Keratinocyte (primary cell): ENCODE data around the gene PRKCA. TPM values are rescaled to one million over a fixed set of nuclear protein-coding genes. Genes with fewer than 3 reads are reported as not detected.
"Not testable (repeated sequence)": the region's sequence is repeated elsewhere in the genome, so short reads cannot be mapped to it uniquely, and the experiment has no call there.

Experiments
- DNase-seq: peaks from one replicate; pipeline ENCODE4 v3.0.0-alpha.2; 2011; ENCODE audit warnings: low read depth, missing footprints, low spot score
- FAIRE-seq: peaks from 2 replicates; lab custom pipeline; 2011; peaks lifted over from hg19 to GRCh38; lab: Jason Lieb, UNC
- H2AFZ ChIP-seq: 2 replicates; pipeline ENCODE4 v1.6.0; 2012; ENCODE audit warnings: low read length, control low read depth, inconsistent platforms; ENCODE audit not compliant: control insufficient read depth
- H3K27ac ChIP-seq: 2 replicates; pipeline ENCODE4 v1.5.1; 2011; ENCODE audit warnings: low read length; ENCODE audit not compliant: control insufficient read depth, insufficient read depth
- H3K27me3 ChIP-seq: 3 replicates; pipeline ENCODE4 v1.6.0; 2011; ENCODE audit warnings: low read length; ENCODE audit not compliant: control insufficient read depth, insufficient read depth; ENCODE audit errors: extremely low read depth
- H3K36me3 ChIP-seq, 2 experiments: 2 replicates in 1 of 2; 3 replicates in 1 of 2; pipeline ENCODE4 v1.5.1; 2011; ENCODE audit warnings: low read length in 2 of 2, mild to moderate bottlenecking in 1 of 2; ENCODE audit not compliant: control insufficient read depth in 2 of 2, insufficient read depth in 2 of 2; ENCODE audit errors: extremely low read depth in 1 of 2
- H3K4me1 ChIP-seq: 3 replicates; pipeline ENCODE4 v1.5.1; 2011; ENCODE audit warnings: low read length; ENCODE audit not compliant: control insufficient read depth, insufficient read depth; ENCODE audit errors: extremely low read depth
- H3K4me2 ChIP-seq: 3 replicates; pipeline ENCODE4 v1.6.0; 2011; ENCODE audit warnings: low read depth, low read length; ENCODE audit not compliant: control insufficient read depth, insufficient read depth; ENCODE audit errors: extremely low read depth
- H3K4me3 ChIP-seq, 3 experiments: fragments of 200-600 bp in 1 of 3; sonication (generic) in 1 of 3; 2 replicates in 2 of 3; 3 replicates in 1 of 3; pipeline ENCODE4 v1.5.1; 2011 to 2016; ENCODE audit warnings: low read length in 3 of 3, mild to moderate bottlenecking in 3 of 3, control low read depth in 2 of 3, inconsistent platforms in 1 of 3, low read depth in 1 of 3, mixed read lengths in 1 of 3, mixed run types in 1 of 3, moderate library complexity in 1 of 3; ENCODE audit not compliant: control insufficient read depth in 2 of 3, insufficient read depth in 2 of 3; ENCODE audit errors: extremely low read depth in 1 of 3
- H3K79me2 ChIP-seq: 2 replicates; pipeline ENCODE4 v1.6.0; 2012; ENCODE audit warnings: low read length; ENCODE audit not compliant: control insufficient read depth, insufficient read depth
- H3K9ac ChIP-seq: 3 replicates; pipeline ENCODE4 v1.6.0; 2011; ENCODE audit warnings: low read length; ENCODE audit not compliant: control insufficient read depth, insufficient read depth; ENCODE audit errors: extremely low read depth
- H3K9me1 ChIP-seq: 3 replicates; pipeline ENCODE4 v1.6.0; 2011; ENCODE audit warnings: low read length; ENCODE audit not compliant: control insufficient read depth, insufficient read depth; ENCODE audit errors: extremely low read depth
- H3K9me3 ChIP-seq: 2 replicates; pipeline ENCODE4 v1.5.1; 2012; ENCODE audit warnings: low read depth, low read length; ENCODE audit not compliant: control insufficient read depth
- H4K20me1 ChIP-seq: 3 replicates; pipeline ENCODE4 v1.6.0; 2011; ENCODE audit warnings: low read length; ENCODE audit not compliant: control insufficient read depth, insufficient read depth; ENCODE audit errors: extremely low read depth
- CTCF ChIP-seq, 3 experiments: IDR thresholded peaks in 1 of 3; conservative IDR thresholded peaks in 1 of 3; optimal IDR thresholded peaks in 1 of 3; 2 replicates in 2 of 3; 3 replicates in 1 of 3; pipeline versions ENCODE3 to v1.5.1; 2011; ENCODE audit warnings: low read length in 3 of 3, mild to moderate bottlenecking in 3 of 3, moderate library complexity in 2 of 3, control low read depth in 1 of 3, inconsistent platforms in 1 of 3; ENCODE audit not compliant: insufficient read depth in 2 of 3; ENCODE audit errors: extremely low read depth in 1 of 3
- EZH2 ChIP-seq: IDR thresholded peaks from one replicate; pipeline ENCODE4 v1.6.1; 2012; ENCODE audit warnings: inconsistent platforms, mild to moderate bottlenecking, low read length, moderate library complexity
- dilution Hi-C: fragments of 300-500 bp; cut with MboI; formaldehyde crosslinking; loops from one replicate; pipeline ENCODE4 v1.7.0; 2020; ENCODE audit warnings: low sequenced_read_pairs; ENCODE audit not compliant: extremely low pct_ligation_motif_present
- polyA plus RNA-seq, 5 experiments: library from polyadenylated mRNA; depleted of rRNA in 3 of 5; stranded (reverse) in 3 of 5; stranded (forward) in 1 of 5; unstranded in 1 of 5; fragments of >200 nt; gene quantifications; 1 replicate in 1 of 5; 2 replicates in 3 of 5; 3 replicates in 1 of 5; pipeline versions ENCODE4 v1.2.1 to v1.2.3, GENCODE V29; 2011 to 2012; ENCODE audit warnings: missing spikeins in 2 of 5, low read depth in 1 of 5, low replicate concordance in 1 of 5

PRKCA gene
- polyA plus RNA-seq, 1 donor (not counting 4 experiments of a cell fraction or from before 2014, with no cell fraction given) = 3.6 TPM

GRCh38 chr17:66340720-66341119, 38.3 kb downstream of the PRKCA start:
- Histone ChIP-seq H3K9me1 (no peaks in the 10 kb centered on the region), H3K27ac (no peak overlapping the region), H3K4me1 (no peaks in the 10 kb centered on the region), H4K20me1 (no peaks in the 10 kb centered on the region), H3K4me2 (no peak overlapping the region), H3K79me2 (no peaks in the 10 kb centered on the region), H3K9ac (no peak overlapping the region), H3K9me3 (no peaks in the 10 kb centered on the region), H3K4me3 (no peak overlapping the region), H3K27me3 (no peaks in the 10 kb centered on the region), H3K36me3 (no peaks in the 10 kb centered on the region), H2AFZ (no peak overlapping the region)
- dilution Hi-C loops = no loop called here
- no peak for DNase-seq
- TF ChIP-seq EZH2 (no peak), CTCF (optimal IDR thresholded peaks at IDR 0.05 in 1 of 3, IDR thresholded peaks at IDR 0.05 in 1 of 3, conservative IDR thresholded peaks at IDR 0.05 in 1 of 3; ENCODE audit: extremely low read depth in 1 of 3, insufficient read depth in 2 of 3, low read length in 3 of 3) (no peak)
- no peak for FAIRE-seq

GRCh38 chr17:66341462-66341861, 39.0 kb downstream of the PRKCA start:
- no peak overlapping the region for H3K4me3 ChIP-seq
- no peaks in the 10 kb centered on the region for H3K9me1 ChIP-seq
- TF ChIP-seq EZH2 = no peak
- no peak for TF ChIP-seq CTCF (optimal IDR thresholded peaks at IDR 0.05 in 1 of 3, IDR thresholded peaks at IDR 0.05 in 1 of 3, conservative IDR thresholded peaks at IDR 0.05 in 1 of 3; ENCODE audit: extremely low read depth in 1 of 3, insufficient read depth in 2 of 3, low read length in 3 of 3)
- no peaks in the 10 kb centered on the region for H3K27me3 ChIP-seq
- dilution Hi-C loops = no loop called here
- no peak overlapping the region for H3K27ac ChIP-seq
- no peaks in the 10 kb centered on the region for H3K79me2 ChIP-seq
- H2AFZ ChIP-seq = no peak overlapping the region
- H3K4me1 ChIP-seq = no peaks in the 10 kb centered on the region
- no peak for FAIRE-seq
- H3K9ac ChIP-seq = no peak overlapping the region
- H3K9me3 ChIP-seq = no peaks in the 10 kb centered on the region
- H3K4me2 ChIP-seq = no peak overlapping the region
- DNase-seq = no peak
- no peaks in the 10 kb centered on the region for H4K20me1 ChIP-seq
- H3K36me3 ChIP-seq = no peaks in the 10 kb centered on the region

GRCh38 chr17:66342263-66342662, 39.9 kb downstream of the PRKCA start:
- H3K27ac ChIP-seq, dilution Hi-C loops, H3K4me1 ChIP-seq, H3K27me3 ChIP-seq, H3K4me3 ChIP-seq, FAIRE-seq, H3K36me3 ChIP-seq, H4K20me1 ChIP-seq, H3K79me2 ChIP-seq, H3K9me3 ChIP-seq, H3K9me1 ChIP-seq, H2AFZ ChIP-seq, H3K9ac ChIP-seq, H3K4me2 ChIP-seq, DNase-seq: not testable (repeated sequence)
